Progenitor cell of endocrine pancreas (in vitro differentiated cells): ENCODE results near the gene CD300LB. TPM values are rescaled to one million over a fixed set of nuclear protein-coding genes. Genes with fewer than 3 reads are reported as not detected.
"Not testable (repeated sequence)": the region's sequence is repeated elsewhere in the genome, so short reads cannot be mapped to it uniquely, and the experiment has no call there.

Experiments used
- DNase-seq: peaks from one replicate; pipeline ENCODE4 v3.0.0; 2021; ENCODE audit warnings: low spot score; ENCODE audit not compliant: unreplicated experiment
- H3K27ac Mint-ChIP-seq: 2 replicates; pipeline ENCODE4 v1.8.0; 2021; ENCODE audit warnings: mild to moderate bottlenecking, moderate library complexity, mixed read lengths
- H3K27me3 Mint-ChIP-seq: 2 replicates; pipeline ENCODE4 v1.8.0; 2021; ENCODE audit warnings: mixed read lengths
- H3K36me3 Mint-ChIP-seq: 2 replicates; pipeline ENCODE4 v1.8.0; 2022; ENCODE audit warnings: mixed read lengths; ENCODE audit not compliant: insufficient read depth
- H3K4me1 Mint-ChIP-seq: 2 replicates; pipeline ENCODE4 v1.8.0; 2021; ENCODE audit warnings: low read depth, mixed read lengths
- H3K4me3 Mint-ChIP-seq: 2 replicates; pipeline ENCODE4 v1.8.0; 2021; ENCODE audit warnings: low read depth, mild to moderate bottlenecking, moderate library complexity, mixed read lengths
- H3K9me3 Mint-ChIP-seq: 2 replicates; pipeline ENCODE4 v1.8.0; 2021; ENCODE audit warnings: low read depth, mixed read lengths
- CTCF ChIP-seq: fragments of 200-600 bp; sonication (generic); IDR thresholded peaks from one replicate; pipeline ENCODE4 v1.5.0; 2021; ENCODE audit warnings: antibody characterized with exemption, mild to moderate bottlenecking; ENCODE audit not compliant: unreplicated experiment
- total RNA-seq: library from RNA; stranded (reverse); gene quantifications from 2 replicates; pipeline ENCODE4 v1.2.1, GENCODE V29; 2021

CD300LB gene
- total RNA-seq, 1 donor from 2014 or later = not detected

DNA sequence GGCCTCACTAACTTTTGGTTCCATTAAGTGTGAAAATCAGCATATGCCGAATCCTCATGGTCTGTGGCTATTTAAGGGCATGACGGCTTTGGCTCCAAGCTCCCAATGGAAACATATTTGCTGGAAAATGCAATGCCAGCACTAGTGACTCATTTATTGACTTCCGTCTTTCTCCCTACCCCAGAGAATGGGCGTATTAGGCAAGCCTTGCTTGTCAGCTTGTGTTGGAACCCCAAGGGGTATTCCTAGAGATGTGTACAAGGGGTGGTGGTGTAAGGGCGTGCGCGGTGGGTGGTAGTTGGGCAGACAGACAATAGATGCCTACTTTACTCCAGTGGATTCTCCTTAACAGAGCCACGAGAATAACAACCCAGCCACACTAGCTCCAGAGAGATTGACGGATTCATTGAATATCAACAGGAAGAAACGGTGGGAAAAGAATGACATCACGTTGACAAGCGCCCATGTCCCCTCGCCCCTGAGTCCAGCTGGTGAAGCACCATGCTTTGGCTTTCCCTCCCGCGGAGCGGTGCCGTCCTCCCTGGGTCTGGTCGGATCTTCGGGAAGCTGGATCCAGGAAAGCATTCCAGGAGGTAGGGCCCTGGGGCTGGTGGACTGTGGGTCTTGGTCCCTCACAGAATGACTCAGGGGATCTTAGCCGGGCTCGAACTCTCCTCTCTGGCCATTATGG, 10.3 kb downstream of the CD300LB start:
- Mint-ChIP-seq H3K27ac (no peak overlapping the region), H3K4me3 (no peak overlapping the region), H3K9me3 (peaks cover 3% of the 10 kb centered on the region), H3K27me3 (peaks cover 26% of the 10 kb centered on the region), H3K36me3 (peaks cover 2% of the 10 kb centered on the region), H3K4me1 (no peaks in the 10 kb centered on the region)
- TF ChIP-seq CTCF = no peak
- no peak for DNase-seq

DNA sequence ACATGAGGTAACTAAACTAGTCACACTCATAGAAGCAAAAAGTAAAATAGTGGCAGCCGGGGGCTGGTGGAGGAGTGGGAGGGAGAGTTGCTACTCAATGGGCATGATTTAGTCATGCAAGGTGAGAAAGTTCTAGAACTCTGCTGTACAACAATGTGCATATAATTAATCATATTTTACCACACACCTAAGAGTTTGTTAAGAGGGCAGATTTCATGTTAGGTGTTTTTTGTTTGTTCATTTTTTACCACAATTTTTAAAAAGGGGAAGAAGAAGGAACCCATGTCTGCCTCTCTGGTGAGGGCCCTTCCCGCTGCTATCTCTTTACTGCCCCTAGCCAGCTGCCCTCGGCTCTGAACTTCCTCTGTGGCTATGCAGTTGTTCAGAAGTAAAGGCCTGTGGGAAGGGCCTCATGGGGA, 11.2 kb downstream of the CD300LB start:
- no peak for TF ChIP-seq CTCF
- Mint-ChIP-seq H3K36me3 (peaks cover 2% of the 10 kb centered on the region), H3K4me3 (no peak overlapping the region), H3K4me1 (no peaks in the 10 kb centered on the region), H3K27ac (no peak overlapping the region), H3K27me3 (peaks cover 26% of the 10 kb centered on the region), H3K9me3 (peaks cover 3% of the 10 kb centered on the region)
- no peak for DNase-seq

- not testable (repeated sequence) for H3K27ac Mint-ChIP-seq, DNase-seq, H3K36me3 Mint-ChIP-seq, H3K4me1 Mint-ChIP-seq, H3K4me3 Mint-ChIP-seq
- peaks cover 13% of the 10 kb centered on the region for H3K9me3 Mint-ChIP-seq
- H3K27me3 Mint-ChIP-seq = peaks cover 16% of the 10 kb centered on the region
Measured at GRCh38 chr17:74518413-74518981, 12.8 kb downstream of the CD300LB start.

GRCh38 chr17:74516561-74517328, 14.5 kb downstream of the CD300LB start:
- Mint-ChIP-seq H3K27me3 (peaks cover 16% of the 10 kb centered on the region), H3K9me3 (peaks cover 13% of the 10 kb centered on the region), H3K4me3 (no peak overlapping the region), H3K27ac (no peak overlapping the region), H3K4me1 (no peaks in the 10 kb centered on the region), H3K36me3 (peaks cover 8% of the 10 kb centered on the region)
- no peak for DNase-seq
- TF ChIP-seq CTCF = no peak

- DNase-seq = no peak
- peaks cover 8% of the 10 kb centered on the region for H3K36me3 Mint-ChIP-seq
- no peaks in the 10 kb centered on the region for H3K4me1 Mint-ChIP-seq
- peaks cover 12% of the 10 kb centered on the region for H3K27me3 Mint-ChIP-seq
- no peak for TF ChIP-seq CTCF
- peaks cover 13% of the 10 kb centered on the region for H3K9me3 Mint-ChIP-seq
- no peak overlapping the region for H3K27ac Mint-ChIP-seq
- H3K4me3 Mint-ChIP-seq = no peak overlapping the region
Measured at GRCh38 chr17:74515941-74516340, 15.3 kb downstream of the CD300LB start.
